IMR-90 (cell line): ENCODE data around the gene RBMY1A1. TPM values are rescaled to one million over a fixed set of nuclear protein-coding genes. Genes with fewer than 3 reads are reported as not detected.
"Not testable (repeated sequence)": the region's sequence is repeated elsewhere in the genome, so short reads cannot be mapped to it uniquely, and the experiment has no call there.

Experiments
- ATAC-seq: fragments of 200-7000 bp; cut with Tn5 transposase; 2 replicates; pipeline ENCODE4 v1.9.1; 2020; ENCODE audit warnings: low read depth, mild to moderate bottlenecking, moderate library complexity
- BruUV-seq: library from RNA; stranded (reverse); fragments of 400-500 nt; replicated peaks from 2 replicates; lab custom pipeline; 2021; lab: Mats Ljungman, UMichigan
- CTCF ChIA-PET: fragments of 300-600 bp; formaldehyde crosslinking; extraction: SDS; loops from one replicate; lab custom pipeline; 2021; ENCODE audit warnings: antibody characterized with exemption; lab: Yijun Ruan, JAX
- POLR2A ChIA-PET: fragments of 300-600 bp; sonication (Branson Sonifier 250); formaldehyde crosslinking; loops from one replicate; lab custom pipeline; 2022; ENCODE audit warnings: antibody characterized with exemption; ENCODE audit not compliant: unreplicated experiment; lab: Charles Lee
- DNase-seq: peaks from one replicate; pipeline ENCODE4 v3.0.0; 2013
- H2AFZ ChIP-seq: replicated peaks from 2 replicates; pipeline ENCODE3; 2013; ENCODE audit warnings: low read length, mild to moderate bottlenecking; ENCODE audit not compliant: poor library complexity
- H2AK5ac ChIP-seq: 2 replicates; pipeline ENCODE4 v1.6.1; 2013; ENCODE audit warnings: low read depth, low read length, inconsistent platforms
- H2AK9ac ChIP-seq: replicated peaks from 2 replicates; pipeline ENCODE3; 2013; ENCODE audit warnings: mild to moderate bottlenecking, low read depth, low read length, moderate library complexity; ENCODE audit not compliant: poor library complexity
- H2BK120ac ChIP-seq: 2 replicates; pipeline ENCODE4 v1.6.1; 2013; ENCODE audit warnings: low read depth, low read length, inconsistent platforms
- H2BK15ac ChIP-seq: 3 replicates; pipeline ENCODE4 v1.6.1; 2013; ENCODE audit warnings: low read depth, low read length, inconsistent platforms
- H2BK20ac ChIP-seq: 2 replicates; pipeline ENCODE4 v1.6.1; 2013; ENCODE audit warnings: low read depth, mild to moderate bottlenecking, inconsistent platforms, low read length, moderate library complexity
- H2BK5ac ChIP-seq: 2 replicates; pipeline ENCODE4 v1.6.1; 2013; ENCODE audit warnings: mild to moderate bottlenecking, low read depth, low read length, inconsistent platforms; ENCODE audit not compliant: poor library complexity, severe bottlenecking
- H3K14ac ChIP-seq: replicated peaks from 2 replicates; pipeline ENCODE4 v1.6.1; 2013; ENCODE audit warnings: low read depth, low read length, inconsistent platforms
- H3K18ac ChIP-seq: 2 replicates; pipeline ENCODE4 v1.6.1; 2013; ENCODE audit warnings: low read depth, low read length, control low read depth
- H3K23ac ChIP-seq: 2 replicates; pipeline ENCODE4 v1.6.1; 2013; ENCODE audit warnings: low read depth, low read length, inconsistent platforms
- H3K27ac ChIP-seq: 2 replicates; pipeline ENCODE4 v1.5.1; 2013; ENCODE audit warnings: mild to moderate bottlenecking, control low read depth, low read length; ENCODE audit not compliant: insufficient read depth
- H3K27me3 ChIP-seq: 2 replicates; pipeline ENCODE4 v1.6.1; 2013; ENCODE audit warnings: low read length; ENCODE audit not compliant: control insufficient read depth, insufficient read depth
- H3K36me3 ChIP-seq: 2 replicates; pipeline ENCODE4 v1.6.1; 2013; ENCODE audit warnings: low read length, mixed read lengths; ENCODE audit not compliant: control insufficient read depth, insufficient read depth
- H3K4ac ChIP-seq: 2 replicates; pipeline ENCODE4 v1.6.1; 2013; ENCODE audit warnings: low read depth, low read length, inconsistent platforms
- H3K4me1 ChIP-seq: 2 replicates; pipeline ENCODE4 v1.6.1; 2013; ENCODE audit warnings: low read length, mixed read lengths; ENCODE audit not compliant: control insufficient read depth, insufficient read depth
- H3K4me2 ChIP-seq: 2 replicates; pipeline ENCODE4 v1.6.1; 2013; ENCODE audit warnings: low read depth, mild to moderate bottlenecking, control low read depth, low read length, moderate library complexity
- H3K4me3 ChIP-seq: 2 replicates; pipeline ENCODE4 v1.5.1; 2013; ENCODE audit warnings: low read depth, mild to moderate bottlenecking, control low read depth, low read length, moderate library complexity; ENCODE audit not compliant: insufficient read depth
- H3K56ac ChIP-seq: 2 replicates; pipeline ENCODE4 v1.6.1; 2013; ENCODE audit warnings: low read length, inconsistent platforms; ENCODE audit not compliant: insufficient read depth; ENCODE audit errors: extremely low read depth
- H3K79me1 ChIP-seq, 2 experiments: 2 replicates each; pipeline ENCODE4 v1.6.1; 2013; ENCODE audit warnings: low read length in 2 of 2, inconsistent platforms in 1 of 2, low read depth in 1 of 2
- H3K9ac ChIP-seq: 2 replicates; pipeline ENCODE4 v1.6.1; 2013; ENCODE audit warnings: low read depth, low read length, control low read depth
- H3K9me1 ChIP-seq: 2 replicates; pipeline ENCODE4 v1.6.1; 2013; ENCODE audit warnings: low read length, inconsistent platforms; ENCODE audit not compliant: insufficient read depth
- H3K9me3 ChIP-seq: 2 replicates; pipeline ENCODE4 v1.6.1; 2013; ENCODE audit warnings: low read length; ENCODE audit not compliant: control insufficient read depth, insufficient read depth
- H4K20me1 ChIP-seq: 2 replicates; pipeline ENCODE4 v1.6.1; 2013; ENCODE audit warnings: low read length, inconsistent platforms; ENCODE audit not compliant: insufficient read depth
- H4K5ac ChIP-seq: 2 replicates; pipeline ENCODE4 v1.6.1; 2013; ENCODE audit warnings: mild to moderate bottlenecking, low read depth, low read length, control low read depth
- H4K8ac ChIP-seq, 2 experiments: 2 replicates each; pipeline ENCODE4 v1.6.1; 2013; ENCODE audit warnings: low read depth in 2 of 2, low read length in 2 of 2, control low read depth in 1 of 2, inconsistent platforms in 1 of 2
- H4K91ac ChIP-seq: 2 replicates; pipeline ENCODE4 v1.6.1; 2013; ENCODE audit warnings: low read depth, low read length, inconsistent platforms; ENCODE audit not compliant: insufficient read depth
- WGBS, 2 experiments: methylation state at CpG; one replicate each; pipeline versions ENCODE4 v1.1.5 to v1.1.7; 2013; ENCODE audit warnings: missing lambda C conversion rate in 2 of 2; ENCODE audit not compliant: insufficient read length in 1 of 2; ENCODE audit errors: extremely low coverage in 2 of 2; 5-methylcytosine and 5-hydroxymethylcytosine counted together
- dilution Hi-C: fragments of 300-500 bp; cut with HindIII; formaldehyde crosslinking; loops from one replicate; pipeline ENCODE4 v1.14.3; 2018; ENCODE audit warnings: low sequenced_read_pairs; ENCODE audit not compliant: unreplicated experiment
- in situ Hi-C: fragments of 300-500 bp; cut with MboI; formaldehyde crosslinking; loops from 3 replicates; pipeline ENCODE4 v1.14.3; 2019; ENCODE audit warnings: low sequenced_read_pairs, inconsistent platforms, mixed read lengths
- intact Hi-C: fragments of 100-400 bp; cut with micrococcal nuclease; formaldehyde crosslinking; loops from 2 replicates; pipeline ENCODE4 v1.10.0; 2022
- polyA plus RNA-seq, 3 experiments: library from polyadenylated mRNA; depleted of rRNA; stranded (reverse); fragments of >200 nt; gene quantifications; 2 replicates each; pipeline ENCODE4 v1.2.3, GENCODE V29; 2012; ENCODE audit warnings: low replicate concordance in 1 of 3
- total RNA-seq: library from RNA; depleted of rRNA; stranded (reverse); fragments of >200 nt; gene quantifications from 2 replicates; pipeline ENCODE4 v1.2.3, GENCODE V29; 2012

The RBMY1A1 gene
- total and polyA plus RNA-seq, 2 of the 4 experiments (the other 2 are of a cell fraction): not detected

DNA sequence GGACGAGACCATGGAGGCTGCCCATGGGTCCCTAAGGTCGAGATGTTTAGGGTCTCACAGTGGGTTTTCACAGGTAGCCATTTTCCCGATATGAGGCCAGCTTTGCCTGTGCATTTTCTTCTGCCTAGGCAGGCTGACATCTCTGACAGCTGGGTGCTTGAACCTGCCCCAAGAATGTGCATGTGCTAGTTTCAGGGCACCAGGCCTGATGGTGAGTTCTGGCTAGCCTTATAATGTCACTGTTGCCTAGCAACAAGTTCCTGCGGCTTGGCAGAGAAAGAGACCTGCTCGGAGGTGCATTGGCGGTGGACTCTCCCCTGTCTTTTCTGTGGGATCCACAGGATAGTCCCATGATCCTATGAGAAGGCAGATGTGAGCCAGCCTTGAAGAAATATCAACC is 51.8 kb downstream of the RBMY1A1 start:
- H3K9me1 ChIP-seq, in situ Hi-C loops, intact Hi-C loops, H2AK5ac ChIP-seq, H4K91ac ChIP-seq, H2BK5ac ChIP-seq, dilution Hi-C loops, H3K4me2 ChIP-seq, H3K9me3 ChIP-seq, H3K23ac ChIP-seq, H2BK15ac ChIP-seq, H3K14ac ChIP-seq, H2BK120ac ChIP-seq, H4K20me1 ChIP-seq, H2BK20ac ChIP-seq, BruUV-seq, DNase-seq, H3K18ac ChIP-seq, H3K27ac ChIP-seq, H2AFZ ChIP-seq, H3K9ac ChIP-seq, H4K5ac ChIP-seq, H3K27me3 ChIP-seq, H3K56ac ChIP-seq, H3K79me1 ChIP-seq, POLR2A ChIA-PET, ATAC-seq, H3K4ac ChIP-seq, H4K8ac ChIP-seq, CTCF ChIA-PET, H3K4me1 ChIP-seq, H3K36me3 ChIP-seq, H2AK9ac ChIP-seq, H3K4me3 ChIP-seq: not testable (repeated sequence)
- WGBS, 2 experiments: no CpG with 5 or more reads among the region's 6 CpGs
